Endothelial cell of umbilical vein (primary cell): Measurements from ENCODE around the gene SBSN. TPM values are rescaled to one million over a fixed set of nuclear protein-coding genes. Genes with fewer than 3 reads are reported as not detected.

ENCODE experiments used
- BruUV-seq: library from RNA; stranded (reverse); fragments of 400-500 nt; replicated peaks from 2 replicates; lab custom pipeline; 2021; lab: Mats Ljungman, UMichigan
- CTCF ChIA-PET: fragments of 300-600, 350-600 bp; sonication (Branson Sonifier 250); formaldehyde crosslinking; loops from one replicate; lab custom pipeline; 2021; ENCODE audit warnings: antibody characterized with exemption, inconsistent platforms; lab: Charles Lee
- POLR2A ChIA-PET: fragments of 300-600, 350-600 bp; sonication (Branson Sonifier 250); formaldehyde crosslinking; loops from one replicate; lab custom pipeline; 2021; ENCODE audit warnings: antibody characterized with exemption, inconsistent platforms; lab: Charles Lee
- DNase-seq: peaks from one replicate; pipeline ENCODE4 v3.0.0-alpha.2; 2011; ENCODE audit warnings: low read depth, low spot score
- FAIRE-seq: peaks from 2 replicates; lab custom pipeline; 2011; peaks lifted over from hg19 to GRCh38; lab: Jason Lieb, UNC
- H2AFZ ChIP-seq: 2 replicates; pipeline ENCODE4 v1.6.0; 2012; ENCODE audit warnings: low read depth, low read length, control low read depth, inconsistent platforms
- H3K27ac ChIP-seq: 2 replicates; pipeline ENCODE4 v1.5.1; 2011; ENCODE audit warnings: low read depth, mild to moderate bottlenecking, control low read depth, low read length, moderate library complexity; ENCODE audit not compliant: insufficient read depth
- H3K27me3 ChIP-seq, 2 experiments: 2 replicates each; pipeline versions ENCODE4 v1.6.0 to v1.6.1; 2011; ENCODE audit warnings: low read length in 2 of 2, mixed read lengths in 1 of 2; ENCODE audit not compliant: control insufficient read depth in 2 of 2, insufficient read depth in 2 of 2
- H3K36me3 ChIP-seq, 2 experiments: 2 replicates in 1 of 2; 3 replicates in 1 of 2; pipeline ENCODE4 v1.5.1; 2011; ENCODE audit warnings: low read length in 2 of 2, mild to moderate bottlenecking in 1 of 2, moderate library complexity in 1 of 2; ENCODE audit not compliant: control insufficient read depth in 2 of 2, insufficient read depth in 2 of 2; ENCODE audit errors: extremely low read depth in 1 of 2
- H3K4me1 ChIP-seq: 3 replicates; pipeline ENCODE4 v1.5.1; 2011; ENCODE audit warnings: mild to moderate bottlenecking, low read length; ENCODE audit not compliant: control insufficient read depth, insufficient read depth; ENCODE audit errors: extremely low read depth
- H3K4me2 ChIP-seq: 2 replicates; pipeline ENCODE4 v1.6.1; 2011; ENCODE audit warnings: low read length, control low read depth, mixed read lengths; ENCODE audit not compliant: insufficient read depth
- H3K4me3 ChIP-seq, 3 experiments: fragments of 200-600 bp in 1 of 3; sonication (generic), shearing (Covaris generic) in 1 of 3; replicated peaks in 1 of 3; 2 replicates each; pipeline ENCODE4 v1.5.1; 2011 to 2016; ENCODE audit warnings: control low read depth in 3 of 3, low read length in 3 of 3, mild to moderate bottlenecking in 2 of 3, inconsistent platforms in 1 of 3, low read depth in 1 of 3, moderate library complexity in 1 of 3; ENCODE audit not compliant: insufficient read depth in 1 of 3
- H3K79me2 ChIP-seq: 2 replicates; pipeline ENCODE4 v1.6.0; 2012; ENCODE audit warnings: low read length, inconsistent platforms; ENCODE audit not compliant: control insufficient read depth, insufficient read depth
- H3K9ac ChIP-seq: replicated peaks from 2 replicates; pipeline ENCODE3; 2011; ENCODE audit warnings: low read length, control low read depth; ENCODE audit not compliant: insufficient read depth; ENCODE audit errors: extremely low read depth
- H3K9me1 ChIP-seq: replicated peaks from 3 replicates; pipeline ENCODE4 v1.6.0; 2011; ENCODE audit warnings: mild to moderate bottlenecking, low read length; ENCODE audit not compliant: control insufficient read depth, insufficient read depth; ENCODE audit errors: extremely low read depth
- H3K9me3 ChIP-seq: replicated peaks from 2 replicates; pipeline ENCODE4 v1.5.1; 2012; ENCODE audit warnings: low read length, inconsistent platforms; ENCODE audit not compliant: control insufficient read depth, insufficient read depth
- H4K20me1 ChIP-seq: replicated peaks from 2 replicates; pipeline ENCODE3; 2011; ENCODE audit warnings: mild to moderate bottlenecking, low read length; ENCODE audit not compliant: control insufficient read depth, insufficient read depth; ENCODE audit errors: extremely low read depth
- EZH2 ChIP-seq: IDR thresholded peaks from 2 replicates; pipeline ENCODE4 v1.6.1; 2012; ENCODE audit warnings: borderline replicate concordance, low read depth, mild to moderate bottlenecking, moderate library complexity, low read length, inconsistent platforms; ENCODE audit not compliant: severe bottlenecking
- FOS ChIP-seq: IDR thresholded peaks from 2 replicates; pipeline ENCODE4 v1.6.1; 2011; ENCODE audit warnings: mild to moderate bottlenecking, low read length, moderate library complexity, borderline replicate concordance; ENCODE audit not compliant: insufficient read depth
- POLR2A ChIP-seq: IDR thresholded peaks from 2 replicates; pipeline ENCODE4 v1.6.1; 2012; ENCODE audit warnings: low read depth, mild to moderate bottlenecking, control low read depth, low read length
- dilution Hi-C: fragments of 300-500 bp; cut with MboI; formaldehyde crosslinking; loops from one replicate; pipeline ENCODE4 v1.15.0; 2019; ENCODE audit warnings: low sequenced_read_pairs; ENCODE audit not compliant: extremely low pct_ligation_motif_present
- intact Hi-C: fragments of 100-400 bp; cut with micrococcal nuclease; formaldehyde crosslinking; loops from one replicate; pipeline ENCODE4 v1.10.0; 2022
- polyA plus RNA-seq, 4 experiments: library from polyadenylated mRNA; depleted of rRNA in 3 of 4; stranded (reverse) in 3 of 4; unstranded in 1 of 4; fragments of >200 nt; gene quantifications; 2 replicates each; pipeline versions ENCODE4 v1.2.1 to v1.2.3, GENCODE V29; 2011 to 2012; ENCODE audit warnings: missing spikeins in 1 of 4
- total RNA-seq: library from RNA; stranded (reverse); gene quantifications from 2 replicates; pipeline ENCODE4 v1.2.3, GENCODE V29; 2021
- TF ChIP-seq, protein P1 (sequence below), 2 donors: IDR thresholded peaks; 1 replicate in 1 of 2; 2 replicates in 1 of 2; pipeline ENCODE4 v1.5.1; 2011; ENCODE audit warnings: low read length in 2 of 2, mild to moderate bottlenecking in 2 of 2, moderate library complexity in 2 of 2, control low read depth in 1 of 2, inconsistent platforms in 1 of 2, low read depth in 1 of 2; ENCODE audit not compliant: insufficient read depth in 1 of 2; ENCODE audit errors: extremely low read depth in 1 of 2

Gene SBSN
- total and polyA plus RNA-seq, 2 donors (not counting 3 experiments of a cell fraction or from before 2014, with no cell fraction given), result not detected

DNA sequence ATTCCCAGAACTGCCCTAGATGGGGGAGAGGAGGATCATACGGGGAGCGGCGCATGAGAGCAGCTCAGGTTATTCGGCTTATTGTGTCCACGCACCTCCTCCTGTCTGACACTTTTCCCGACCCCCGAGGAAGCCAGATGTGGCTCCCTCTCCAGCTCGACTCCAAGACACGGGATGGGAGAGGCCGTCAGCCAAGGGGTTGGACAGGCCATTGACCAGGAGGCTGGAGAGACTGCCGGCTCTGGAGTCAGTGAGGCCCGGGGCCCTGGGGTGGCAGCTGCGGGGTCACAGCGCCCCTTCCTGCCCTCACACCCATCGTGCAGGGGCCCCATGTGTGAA, 17.5 kb downstream of the SBSN start:
- H3K36me3 ChIP-seq, result no peaks in the 10 kb centered on the region
- H3K9me3 ChIP-seq, result no peaks in the 10 kb centered on the region
- peaks cover 33 to 40% of the 10 kb centered on the region in 2 experiments for H3K27me3 ChIP-seq
- TF ChIP-seq EZH2 (no peak), POLR2A (no peak)
- H3K4me2 ChIP-seq, result no peak overlapping the region
- no peak overlapping the region for H3K4me3 ChIP-seq
- H3K79me2 ChIP-seq, result no peaks in the 10 kb centered on the region
- POLR2A ChIA-PET, result interaction anchor here (0.6 kb wide), 2 partner anchors 44 to 194 kb away, joined by 3 to 4 read pairs; partner anchors contain the start of gene ZBTB32
- no TSS peak for BruUV-seq
- CTCF ChIA-PET, result interaction anchor here (0.6 to 4.0 kb wide), 24 partner anchors 9 to 422 kb away, joined by 3 to 28 read pairs (median 4); partner anchors contain the start of genes HAUS5 and SBSN
- DNase-seq (no peak), FAIRE-seq (no peak)
- no peaks in the 10 kb centered on the region for H4K20me1 ChIP-seq
- no peak overlapping the region for H3K9ac ChIP-seq
- no peaks in the 10 kb centered on the region for H3K9me1 ChIP-seq
- no peak overlapping the region for H3K27ac ChIP-seq
- dilution Hi-C loops (no loop called here), intact Hi-C loops (loop anchor here (1.0 kb wide), 3 partner anchors 82 to 421 kb away; no protein-coding TSS in a partner anchor)
- no peak overlapping the region for H2AFZ ChIP-seq
- no peaks in the 10 kb centered on the region for H3K4me1 ChIP-seq

DNA sequence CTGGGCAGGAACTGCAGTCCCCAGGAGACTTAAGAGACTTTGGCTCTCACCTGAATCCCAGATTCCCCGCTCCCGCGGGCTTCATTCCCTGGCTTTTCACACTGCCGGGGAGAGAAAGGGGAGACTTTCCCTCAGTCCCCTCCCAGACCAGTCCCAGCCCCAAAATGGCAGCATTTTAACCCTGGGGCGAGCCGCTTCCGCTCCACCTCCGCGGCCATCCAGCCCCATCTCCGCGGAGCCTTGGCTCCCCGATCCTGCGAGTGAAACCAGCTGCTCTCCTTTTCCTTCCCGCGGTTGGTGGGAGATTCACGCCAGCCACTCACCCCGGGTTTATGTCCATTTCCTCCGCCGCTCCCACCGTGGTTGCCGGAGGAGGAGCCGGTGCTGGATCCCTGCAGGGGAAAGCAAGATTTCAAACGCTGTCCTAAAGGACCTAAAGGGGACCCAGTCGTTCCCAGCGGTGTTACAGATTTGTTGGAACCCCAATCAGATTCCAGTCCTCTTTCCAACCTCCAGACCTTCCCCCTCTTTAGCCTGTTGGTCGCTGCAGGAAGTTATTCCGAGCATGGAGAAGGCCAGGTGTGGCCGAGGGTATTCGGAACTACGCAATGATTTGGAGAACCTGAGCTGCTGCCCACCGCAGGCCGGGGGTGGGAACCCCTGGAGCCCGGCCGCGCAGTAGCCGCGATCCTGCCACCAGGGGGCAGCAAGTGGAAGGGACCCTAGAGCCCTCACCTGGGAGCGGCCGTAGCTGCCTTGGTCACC, 18.1 kb downstream of the SBSN start:
- no peak overlapping the region for H3K4me3 ChIP-seq
- TF ChIP-seq FOS (no peak), EZH2 (peak; percentile 96)
- TF ChIP-seq, protein P1, sequence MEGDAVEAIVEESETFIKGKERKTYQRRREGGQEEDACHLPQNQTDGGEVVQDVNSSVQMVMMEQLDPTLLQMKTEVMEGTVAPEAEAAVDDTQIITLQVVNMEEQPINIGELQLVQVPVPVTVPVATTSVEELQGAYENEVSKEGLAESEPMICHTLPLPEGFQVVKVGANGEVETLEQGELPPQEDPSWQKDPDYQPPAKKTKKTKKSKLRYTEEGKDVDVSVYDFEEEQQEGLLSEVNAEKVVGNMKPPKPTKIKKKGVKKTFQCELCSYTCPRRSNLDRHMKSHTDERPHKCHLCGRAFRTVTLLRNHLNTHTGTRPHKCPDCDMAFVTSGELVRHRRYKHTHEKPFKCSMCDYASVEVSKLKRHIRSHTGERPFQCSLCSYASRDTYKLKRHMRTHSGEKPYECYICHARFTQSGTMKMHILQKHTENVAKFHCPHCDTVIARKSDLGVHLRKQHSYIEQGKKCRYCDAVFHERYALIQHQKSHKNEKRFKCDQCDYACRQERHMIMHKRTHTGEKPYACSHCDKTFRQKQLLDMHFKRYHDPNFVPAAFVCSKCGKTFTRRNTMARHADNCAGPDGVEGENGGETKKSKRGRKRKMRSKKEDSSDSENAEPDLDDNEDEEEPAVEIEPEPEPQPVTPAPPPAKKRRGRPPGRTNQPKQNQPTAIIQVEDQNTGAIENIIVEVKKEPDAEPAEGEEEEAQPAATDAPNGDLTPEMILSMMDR (IDR thresholded peaks at IDR 0.05; ENCODE audit: extremely low read depth in 1 of 2, insufficient read depth in 1 of 2, low read depth in 1 of 2, low read length in 2 of 2), result peak; percentile 88 to 94
- H3K4me2 ChIP-seq, result no peak overlapping the region
- H3K9me1 ChIP-seq, result no peaks in the 10 kb centered on the region
- H3K9me3 ChIP-seq, result no peaks in the 10 kb centered on the region
- POLR2A ChIA-PET, result interaction anchor here (0.5 to 0.6 kb wide), 2 partner anchors 194 to 365 kb away, joined by 3 read pairs; partner anchors contain the start of gene ZBTB32
- no TSS peak for BruUV-seq
- H3K27ac ChIP-seq, result no peak overlapping the region
- H4K20me1 ChIP-seq, result no peaks in the 10 kb centered on the region
- intact Hi-C loops, result loop anchor here (1.0 kb wide), 3 partner anchors 82 to 421 kb away; no protein-coding TSS in a partner anchor
- H3K9ac ChIP-seq, result no peak overlapping the region
- H2AFZ ChIP-seq, result no peak overlapping the region
- dilution Hi-C loops, result no loop called here
- FAIRE-seq (peak; percentile 66), DNase-seq (peak; percentile 30)
- no peaks in the 10 kb centered on the region for H3K4me1 ChIP-seq
- no peaks in the 10 kb centered on the region for H3K36me3 ChIP-seq
- no peaks in the 10 kb centered on the region for H3K79me2 ChIP-seq
- CTCF ChIA-PET, result interaction anchor here (0.6 to 4.0 kb wide), 25 partner anchors 9 to 422 kb away, joined by 3 to 28 read pairs (median 4); partner anchors contain the start of genes HAUS5 and SBSN
- H3K27me3 ChIP-seq, result peaks cover 33 to 40% of the 10 kb centered on the region in 2 experiments
